GM18909 (cell line): Measurements from ENCODE around the gene PRSS48.
"Not testable (repeated sequence)": the region's sequence is repeated elsewhere in the genome, so short reads cannot be mapped to it uniquely, and the experiment has no call there.

Experiments used
- ATAC-seq: cut with Tn5 transposase; IDR thresholded peaks from one replicate; pipeline ENCODE4 v1.9.1; 2021; ENCODE audit warnings: mild to moderate bottlenecking; ENCODE audit not compliant: unreplicated experiment, poor library complexity

The PRSS48 gene

GRCh38 chr4:151315212-151315886 lies 38.4 kb downstream of the PRSS48 start:
- ATAC-seq: no peak

GRCh38 chr4:151316645-151317044 lies 39.7 kb downstream of the PRSS48 start:
- ATAC-seq: no peak

- ATAC-seq: no peak
These were observed 41.5 kb downstream of the PRSS48 start for GRCh38 chr4:151318307-151319006.

GRCh38 chr4:151319490-151319889 lies 42.5 kb downstream of the PRSS48 start:
- ATAC-seq: no peak

GRCh38 chr4:151321586-151321985 lies 44.6 kb downstream of the PRSS48 start:
- ATAC-seq: no peak

- ATAC-seq: not testable (repeated sequence)
These were observed 45.2 kb downstream of the PRSS48 start for GRCh38 chr4:151322161-151322560.

GRCh38 chr4:151322570-151322969 lies 45.6 kb downstream of the PRSS48 start:
- no peak for ATAC-seq

GRCh38 chr4:151323667-151324066 lies 46.7 kb downstream of the PRSS48 start:
- no peak for ATAC-seq

GRCh38 chr4:151324124-151324751 lies 47.3 kb downstream of the PRSS48 start:
- ATAC-seq: no peak

GRCh38 chr4:151324752-151325110 lies 47.8 kb downstream of the PRSS48 start:
- ATAC-seq: peak; percentile 52

GRCh38 chr4:151325111-151325948 lies 48.4 kb downstream of the PRSS48 start, which contains the start of gene SH3D19:
TSS of gene SH3D19 (minus strand) at chr4:151325605. CDS start at chr4:151325352, 253 bp downstream.
- peak; percentile 31 for ATAC-seq

- no peak for ATAC-seq
These were observed 48.9 kb downstream of the PRSS48 start for GRCh38 chr4:151325949-151326246.

- ATAC-seq: no peak
These were observed 52.5 kb downstream of the PRSS48 start for GRCh38 chr4:151329217-151330007.

- ATAC-seq: no peak
These were observed 54.5 kb downstream of the PRSS48 start for GRCh38 chr4:151331276-151332042.

- no peak for ATAC-seq
These were observed 62.5 kb downstream of the PRSS48 start for GRCh38 chr4:151339467-151339866.

- ATAC-seq: no peak
These were observed 63.9 kb downstream of the PRSS48 start for GRCh38 chr4:151340751-151341385.
